HG03565 (cell line): ENCODE measurements around the gene GAPDH.
"Not testable (repeated sequence)": the region's sequence is repeated elsewhere in the genome, so short reads cannot be mapped to it uniquely, and the experiment has no call there.

Source experiments
- ATAC-seq: cut with Tn5 transposase; IDR thresholded peaks from one replicate; pipeline ENCODE4 v1.9.1; 2021; ENCODE audit warnings: mild to moderate bottlenecking, moderate library complexity; ENCODE audit not compliant: unreplicated experiment

GAPDH gene

GRCh38 chr12:6558014-6558760, 23.9 kb downstream of the GAPDH start:
- ATAC-seq, result not testable (repeated sequence)

- no peak for ATAC-seq
Measured at GRCh38 chr12:6559500-6559899, 25.2 kb downstream of the GAPDH start.

- no peak for ATAC-seq
Measured at GRCh38 chr12:6560501-6561205, 26.3 kb downstream of the GAPDH start.

DNA sequence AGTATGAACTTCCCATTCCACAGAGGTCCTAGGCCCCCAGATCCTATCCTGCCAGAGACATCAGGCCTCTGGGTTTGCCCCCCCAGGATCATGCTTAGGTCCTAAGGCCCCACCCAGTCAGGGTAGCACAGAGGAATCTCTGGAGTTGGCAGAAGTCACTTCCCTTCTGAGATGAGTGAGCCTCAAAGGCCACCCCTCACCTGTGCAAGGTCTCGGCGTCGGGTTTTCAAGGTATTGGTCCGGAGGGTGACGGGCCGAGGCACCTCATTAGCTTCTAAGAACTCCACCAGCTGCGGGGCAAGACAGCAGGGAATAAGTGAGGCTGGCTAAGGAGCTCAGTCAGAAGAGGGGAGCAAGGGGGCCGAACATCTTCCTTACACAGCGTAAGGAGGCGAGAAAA, 28.6 kb downstream of the GAPDH start:
- no peak for ATAC-seq

GRCh38 chr12:6563448-6564050, 29.2 kb downstream of the GAPDH start:
- no peak for ATAC-seq

GRCh38 chr12:6567112-6567670, 32.9 kb downstream of the GAPDH start:
- ATAC-seq, result no peak

- no peak for ATAC-seq
Measured at GRCh38 chr12:6569312-6569711, 35.0 kb downstream of the GAPDH start.

DNA sequence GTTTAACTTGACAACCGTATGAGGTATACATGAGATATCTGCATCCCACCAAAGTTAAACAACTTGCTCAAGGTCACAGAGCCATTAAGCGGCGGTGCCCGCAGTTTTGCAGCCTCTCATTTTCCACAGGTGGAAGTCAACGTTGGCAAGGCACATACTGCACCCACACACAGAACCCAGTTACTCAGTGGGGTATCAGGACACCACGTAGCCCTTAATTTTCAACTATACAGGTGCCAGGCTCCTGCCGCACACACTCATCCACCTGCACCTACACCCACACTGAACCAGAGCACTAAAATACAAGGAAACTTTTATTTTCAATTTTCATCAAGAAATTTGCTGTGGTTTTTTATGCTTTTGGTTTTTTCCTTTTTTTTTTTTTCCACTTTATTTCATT, 35.5 kb downstream of the GAPDH start:
- ATAC-seq, result no peak

- ATAC-seq, result no peak
Measured at GRCh38 chr12:6570264-6570887, 36.1 kb downstream of the GAPDH start.

DNA sequence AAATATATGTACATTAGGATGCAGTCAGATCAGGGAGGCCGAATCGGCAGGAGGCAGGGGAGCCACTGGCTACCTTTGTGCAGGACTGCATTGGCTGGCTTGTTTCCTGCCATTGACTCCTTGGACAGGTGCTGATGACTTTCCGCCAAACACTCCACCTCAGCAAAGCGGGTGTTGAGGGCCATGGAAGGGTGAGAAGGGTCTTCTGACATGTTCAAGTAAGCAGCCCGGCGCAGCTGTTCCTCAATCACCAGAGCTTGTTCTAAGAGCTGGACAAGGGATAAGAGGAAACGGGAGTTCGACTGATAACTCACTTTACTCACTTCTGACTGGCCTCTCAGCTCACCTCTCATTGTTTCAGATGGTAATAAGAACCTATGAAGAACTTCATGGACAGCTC, 38.7 kb downstream of the GAPDH start:
- no peak for ATAC-seq

DNA sequence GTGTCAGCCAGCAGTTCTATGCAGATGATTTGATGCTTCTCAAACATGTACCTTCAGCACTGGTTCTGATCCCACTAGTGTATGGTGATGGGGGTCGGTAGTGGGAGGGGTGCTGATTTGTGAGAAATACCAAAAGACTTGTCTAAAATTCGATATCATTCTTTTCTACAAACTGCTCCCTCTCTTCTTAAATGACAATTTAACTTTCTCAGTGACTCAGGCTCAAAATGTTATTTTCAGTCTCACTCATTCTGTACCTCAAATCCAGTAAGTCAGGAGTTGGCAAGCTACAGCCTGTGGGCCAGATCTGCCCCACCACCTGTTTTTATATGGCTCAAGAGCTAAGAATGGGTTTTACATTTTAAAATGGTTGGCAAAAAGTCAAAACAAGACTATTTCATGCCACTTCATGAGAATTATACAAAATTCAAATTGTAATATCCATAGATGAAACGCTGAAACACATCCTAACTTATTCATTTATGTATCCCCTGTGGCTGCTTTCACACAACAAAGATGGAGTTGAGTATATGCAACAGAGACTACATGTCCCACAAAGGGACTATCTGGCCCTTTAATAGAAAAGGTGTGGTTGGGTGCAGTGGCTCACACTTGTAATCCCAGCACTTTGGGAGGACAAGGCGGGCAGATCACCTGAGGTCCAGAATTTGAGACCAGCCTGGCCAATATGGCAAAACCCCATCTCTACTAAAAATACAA, 40.4 kb downstream of the GAPDH start:
- ATAC-seq, result no peak

DNA sequence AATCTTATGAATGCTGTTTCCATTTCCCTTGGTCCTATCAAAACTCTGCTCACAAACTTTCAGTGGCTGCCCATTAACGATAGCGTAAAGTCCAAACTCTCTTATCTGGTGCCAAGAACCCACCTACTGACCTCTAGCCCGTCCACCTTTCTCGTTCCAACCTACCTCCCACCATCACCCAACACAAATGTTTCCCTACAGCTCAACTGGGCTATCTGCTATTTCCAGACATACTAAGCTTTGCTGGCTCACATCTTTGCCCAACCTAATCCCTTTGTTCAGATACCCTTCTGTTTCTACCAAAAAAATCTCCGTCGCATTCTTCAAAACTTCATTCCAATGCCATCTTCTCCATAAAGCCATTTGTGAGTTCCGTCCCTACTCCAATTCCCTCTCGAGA, 41.3 kb downstream of the GAPDH start:
- no peak for ATAC-seq

DNA sequence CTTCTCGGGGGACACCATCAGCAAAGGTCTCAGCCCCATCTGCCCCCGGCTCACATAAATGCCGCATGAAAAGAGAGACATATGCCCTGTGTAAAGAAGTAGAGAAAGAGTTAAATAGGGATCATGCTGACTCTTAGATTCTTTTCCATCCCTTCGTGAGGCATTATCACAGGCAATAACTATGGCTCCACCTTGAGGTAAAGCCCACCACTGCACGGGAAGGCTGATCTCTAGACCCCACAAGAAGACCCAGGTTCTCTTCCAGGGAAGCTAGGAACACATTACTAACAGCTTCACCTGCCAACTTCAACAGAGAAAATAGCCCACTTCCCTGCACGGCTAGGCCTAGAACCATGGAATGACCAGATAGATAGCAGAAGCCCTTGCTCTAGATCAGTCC, 47.9 kb downstream of the GAPDH start:
- ATAC-seq, result no peak

DNA sequence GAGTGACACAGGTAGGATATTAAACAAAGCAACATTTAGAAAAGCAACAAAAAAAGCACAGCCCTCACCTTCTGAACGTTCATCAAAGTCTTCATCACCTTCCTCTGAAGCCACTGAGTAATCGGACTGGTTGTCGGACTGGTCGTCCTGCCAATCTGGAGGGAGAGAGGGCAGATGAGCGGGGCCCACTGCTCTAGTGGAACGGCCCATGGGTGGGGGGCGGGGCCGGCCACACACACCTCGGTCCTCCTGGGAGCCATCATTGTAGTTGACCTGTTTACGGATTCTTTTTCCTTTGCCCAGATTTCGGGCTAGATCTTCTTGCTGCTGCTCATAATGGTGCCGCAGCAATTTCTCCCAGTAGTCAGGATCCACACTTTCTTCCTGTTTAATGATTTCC, 48.6 kb downstream of the GAPDH start:
- no peak for ATAC-seq

GRCh38 chr12:6584293-6584692, 50.0 kb downstream of the GAPDH start:
- no peak for ATAC-seq

- not testable (repeated sequence) for ATAC-seq
Measured at GRCh38 chr12:6586569-6586968, 52.3 kb downstream of the GAPDH start.
